IMR-90 (cell line): ENCODE data around the gene PCDHGA8. TPM values are rescaled to one million over a fixed set of nuclear protein-coding genes. Genes with fewer than 3 reads are reported as not detected.

Experiments
- ATAC-seq: fragments of 200-7000 bp; cut with Tn5 transposase; 2 replicates; pipeline ENCODE4 v1.9.1; 2020; ENCODE audit warnings: low read depth, mild to moderate bottlenecking, moderate library complexity
- BruUV-seq: library from RNA; stranded (reverse); fragments of 400-500 nt; replicated peaks from 2 replicates; lab custom pipeline; 2021; lab: Mats Ljungman, UMichigan
- CTCF ChIA-PET: fragments of 300-600 bp; formaldehyde crosslinking; extraction: SDS; loops from one replicate; lab custom pipeline; 2021; ENCODE audit warnings: antibody characterized with exemption; lab: Yijun Ruan, JAX
- POLR2A ChIA-PET: fragments of 300-600 bp; sonication (Branson Sonifier 250); formaldehyde crosslinking; loops from one replicate; lab custom pipeline; 2022; ENCODE audit warnings: antibody characterized with exemption; ENCODE audit not compliant: unreplicated experiment; lab: Charles Lee
- DNase-seq: peaks from one replicate; pipeline ENCODE4 v3.0.0; 2013
- H2AFZ ChIP-seq: replicated peaks from 2 replicates; pipeline ENCODE3; 2013; ENCODE audit warnings: low read length, mild to moderate bottlenecking; ENCODE audit not compliant: poor library complexity
- H2AK5ac ChIP-seq: 2 replicates; pipeline ENCODE4 v1.6.1; 2013; ENCODE audit warnings: low read depth, low read length, inconsistent platforms
- H2AK9ac ChIP-seq: replicated peaks from 2 replicates; pipeline ENCODE3; 2013; ENCODE audit warnings: mild to moderate bottlenecking, low read depth, low read length, moderate library complexity; ENCODE audit not compliant: poor library complexity
- H2BK120ac ChIP-seq: 2 replicates; pipeline ENCODE4 v1.6.1; 2013; ENCODE audit warnings: low read depth, low read length, inconsistent platforms
- H2BK15ac ChIP-seq: 3 replicates; pipeline ENCODE4 v1.6.1; 2013; ENCODE audit warnings: low read depth, low read length, inconsistent platforms
- H2BK20ac ChIP-seq: 2 replicates; pipeline ENCODE4 v1.6.1; 2013; ENCODE audit warnings: low read depth, mild to moderate bottlenecking, inconsistent platforms, low read length, moderate library complexity
- H2BK5ac ChIP-seq: 2 replicates; pipeline ENCODE4 v1.6.1; 2013; ENCODE audit warnings: mild to moderate bottlenecking, low read depth, low read length, inconsistent platforms; ENCODE audit not compliant: poor library complexity, severe bottlenecking
- H3K14ac ChIP-seq: replicated peaks from 2 replicates; pipeline ENCODE4 v1.6.1; 2013; ENCODE audit warnings: low read depth, low read length, inconsistent platforms
- H3K18ac ChIP-seq: 2 replicates; pipeline ENCODE4 v1.6.1; 2013; ENCODE audit warnings: low read depth, low read length, control low read depth
- H3K23ac ChIP-seq: 2 replicates; pipeline ENCODE4 v1.6.1; 2013; ENCODE audit warnings: low read depth, low read length, inconsistent platforms
- H3K27ac ChIP-seq: 2 replicates; pipeline ENCODE4 v1.5.1; 2013; ENCODE audit warnings: mild to moderate bottlenecking, control low read depth, low read length; ENCODE audit not compliant: insufficient read depth
- H3K27me3 ChIP-seq: 2 replicates; pipeline ENCODE4 v1.6.1; 2013; ENCODE audit warnings: low read length; ENCODE audit not compliant: control insufficient read depth, insufficient read depth
- H3K36me3 ChIP-seq: 2 replicates; pipeline ENCODE4 v1.6.1; 2013; ENCODE audit warnings: low read length, mixed read lengths; ENCODE audit not compliant: control insufficient read depth, insufficient read depth
- H3K4ac ChIP-seq: 2 replicates; pipeline ENCODE4 v1.6.1; 2013; ENCODE audit warnings: low read depth, low read length, inconsistent platforms
- H3K4me1 ChIP-seq: 2 replicates; pipeline ENCODE4 v1.6.1; 2013; ENCODE audit warnings: low read length, mixed read lengths; ENCODE audit not compliant: control insufficient read depth, insufficient read depth
- H3K4me2 ChIP-seq: 2 replicates; pipeline ENCODE4 v1.6.1; 2013; ENCODE audit warnings: low read depth, mild to moderate bottlenecking, control low read depth, low read length, moderate library complexity
- H3K4me3 ChIP-seq: 2 replicates; pipeline ENCODE4 v1.5.1; 2013; ENCODE audit warnings: low read depth, mild to moderate bottlenecking, control low read depth, low read length, moderate library complexity; ENCODE audit not compliant: insufficient read depth
- H3K56ac ChIP-seq: 2 replicates; pipeline ENCODE4 v1.6.1; 2013; ENCODE audit warnings: low read length, inconsistent platforms; ENCODE audit not compliant: insufficient read depth; ENCODE audit errors: extremely low read depth
- H3K79me1 ChIP-seq, 2 experiments: 2 replicates each; pipeline ENCODE4 v1.6.1; 2013; ENCODE audit warnings: low read length in 2 of 2, inconsistent platforms in 1 of 2, low read depth in 1 of 2
- H3K9ac ChIP-seq: 2 replicates; pipeline ENCODE4 v1.6.1; 2013; ENCODE audit warnings: low read depth, low read length, control low read depth
- H3K9me1 ChIP-seq: 2 replicates; pipeline ENCODE4 v1.6.1; 2013; ENCODE audit warnings: low read length, inconsistent platforms; ENCODE audit not compliant: insufficient read depth
- H3K9me3 ChIP-seq: 2 replicates; pipeline ENCODE4 v1.6.1; 2013; ENCODE audit warnings: low read length; ENCODE audit not compliant: control insufficient read depth, insufficient read depth
- H4K20me1 ChIP-seq: 2 replicates; pipeline ENCODE4 v1.6.1; 2013; ENCODE audit warnings: low read length, inconsistent platforms; ENCODE audit not compliant: insufficient read depth
- H4K5ac ChIP-seq: 2 replicates; pipeline ENCODE4 v1.6.1; 2013; ENCODE audit warnings: mild to moderate bottlenecking, low read depth, low read length, control low read depth
- H4K8ac ChIP-seq, 2 experiments: 2 replicates each; pipeline ENCODE4 v1.6.1; 2013; ENCODE audit warnings: low read depth in 2 of 2, low read length in 2 of 2, control low read depth in 1 of 2, inconsistent platforms in 1 of 2
- H4K91ac ChIP-seq: 2 replicates; pipeline ENCODE4 v1.6.1; 2013; ENCODE audit warnings: low read depth, low read length, inconsistent platforms; ENCODE audit not compliant: insufficient read depth
- CEBPB ChIP-seq: IDR thresholded peaks from 2 replicates; pipeline ENCODE4 v1.6.1; 2012; ENCODE audit warnings: low read depth, low read length, improper control_type of control experiment
- MAZ ChIP-seq: IDR thresholded peaks from 2 replicates; pipeline ENCODE4 v1.6.1; 2012; ENCODE audit warnings: low read depth, mild to moderate bottlenecking, low read length, improper control_type of control experiment, moderate library complexity, borderline replicate concordance
- MXI1 ChIP-seq: IDR thresholded peaks from 2 replicates; pipeline ENCODE4 v1.6.1; 2012; ENCODE audit warnings: low read depth, mild to moderate bottlenecking, low read length, moderate library complexity, borderline replicate concordance
- NFE2L2 ChIP-seq: fragments of 150-350 bp; IDR thresholded peaks from 2 replicates; pipeline ENCODE4 v1.6.1; 2016; ENCODE audit warnings: low read depth, mild to moderate bottlenecking, low read length
- SMC3 ChIP-seq: fragments of 150-350 bp; IDR thresholded peaks from 2 replicates; pipeline ENCODE4 v1.6.1; 2016; ENCODE audit warnings: low read depth, mild to moderate bottlenecking, antibody characterized with exemption, low read length, moderate library complexity
- WGBS, 2 experiments: methylation state at CpG; one replicate each; pipeline versions ENCODE4 v1.1.5 to v1.1.7; 2013; ENCODE audit warnings: missing lambda C conversion rate in 2 of 2; ENCODE audit not compliant: insufficient read length in 1 of 2; ENCODE audit errors: extremely low coverage in 2 of 2; 5-methylcytosine and 5-hydroxymethylcytosine counted together
- dilution Hi-C: fragments of 300-500 bp; cut with HindIII; formaldehyde crosslinking; loops from one replicate; pipeline ENCODE4 v1.14.3; 2018; ENCODE audit warnings: low sequenced_read_pairs; ENCODE audit not compliant: unreplicated experiment
- in situ Hi-C: fragments of 300-500 bp; cut with MboI; formaldehyde crosslinking; loops from 3 replicates; pipeline ENCODE4 v1.14.3; 2019; ENCODE audit warnings: low sequenced_read_pairs, inconsistent platforms, mixed read lengths
- intact Hi-C: fragments of 100-400 bp; cut with micrococcal nuclease; formaldehyde crosslinking; loops from 2 replicates; pipeline ENCODE4 v1.10.0; 2022
- polyA plus RNA-seq, 3 experiments: library from polyadenylated mRNA; depleted of rRNA; stranded (reverse); fragments of >200 nt; gene quantifications; 2 replicates each; pipeline ENCODE4 v1.2.3, GENCODE V29; 2012; ENCODE audit warnings: low replicate concordance in 1 of 3
- total RNA-seq: library from RNA; depleted of rRNA; stranded (reverse); fragments of >200 nt; gene quantifications from 2 replicates; pipeline ENCODE4 v1.2.3, GENCODE V29; 2012
- TF ChIP-seq, protein P1 (sequence below): conservative IDR thresholded peaks from 2 replicates; pipeline ENCODE4 v1.5.1; 2012; ENCODE audit warnings: mild to moderate bottlenecking, low read depth, low read length, improper control_type of control experiment
- TF ChIP-seq, protein P2 (sequence below): fragments of 150-350 bp; IDR thresholded peaks from 2 replicates; pipeline ENCODE4 v1.6.1; 2017; ENCODE audit warnings: mild to moderate bottlenecking, antibody characterized with exemption, low read length, low read depth

The PCDHGA8 gene
- total and polyA plus RNA-seq, 2 of the 4 experiments (the other 2 are of a cell fraction): 0.89 to 2.0 TPM

DNA sequence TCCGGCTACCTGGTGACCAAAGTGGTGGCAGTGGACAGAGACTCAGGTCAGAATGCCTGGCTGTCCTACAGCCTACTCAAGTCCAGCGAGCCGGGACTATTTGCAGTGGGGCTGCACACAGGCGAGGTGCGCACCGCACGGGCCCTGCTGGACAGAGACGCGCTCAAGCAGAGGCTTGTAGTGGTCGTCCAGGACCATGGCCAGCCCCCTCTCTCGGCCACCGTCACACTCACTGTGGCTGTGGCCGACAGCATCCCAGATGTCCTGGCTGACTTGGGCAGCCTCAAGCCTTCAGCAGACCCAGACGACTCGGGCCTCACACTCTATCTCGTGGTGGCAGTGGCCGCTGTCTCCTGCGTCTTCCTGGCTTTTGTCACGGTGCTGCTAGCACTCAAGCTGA is 35.5 kb upstream of the PCDHGA8 start:
- ChIA-PET CTCF (no interaction called here), POLR2A (no interaction called here)
- H3K9ac ChIP-seq: no peak overlapping the region
- H2BK15ac ChIP-seq: no peak overlapping the region
- H3K9me3 ChIP-seq: peaks cover 59% of the 10 kb centered on the region
- H2BK20ac ChIP-seq: no peak overlapping the region
- H3K4me1 ChIP-seq: no peaks in the 10 kb centered on the region
- H3K14ac ChIP-seq: no peak overlapping the region; the same call in 1 of the 2 replicates
- no peaks in the 10 kb centered on the region for H3K79me1 ChIP-seq
- H4K8ac ChIP-seq: no peak overlapping the region
- no peak overlapping the region for H2BK5ac ChIP-seq
- no peak overlapping the region for H3K4me3 ChIP-seq
- no peaks in the 10 kb centered on the region for H3K27me3 ChIP-seq
- H4K5ac ChIP-seq: no peak overlapping the region
- peaks cover 5% of the 10 kb centered on the region; the same call in 1 of the 2 replicates for H3K36me3 ChIP-seq
- intact Hi-C loops: no loop called here
- dilution Hi-C loops: no loop called here
- no peak overlapping the region for H3K4ac ChIP-seq
- peak overlapping the region; percentile 28 for H2AFZ ChIP-seq
- no peak overlapping the region for H3K56ac ChIP-seq
- H3K4me2 ChIP-seq: no peak overlapping the region
- TF ChIP-seq CEBPB (no peak), MXI1 (no peak), MAZ (no peak), SMC3 (no peak), NFE2L2 (no peak)
- TF ChIP-seq, protein P1, sequence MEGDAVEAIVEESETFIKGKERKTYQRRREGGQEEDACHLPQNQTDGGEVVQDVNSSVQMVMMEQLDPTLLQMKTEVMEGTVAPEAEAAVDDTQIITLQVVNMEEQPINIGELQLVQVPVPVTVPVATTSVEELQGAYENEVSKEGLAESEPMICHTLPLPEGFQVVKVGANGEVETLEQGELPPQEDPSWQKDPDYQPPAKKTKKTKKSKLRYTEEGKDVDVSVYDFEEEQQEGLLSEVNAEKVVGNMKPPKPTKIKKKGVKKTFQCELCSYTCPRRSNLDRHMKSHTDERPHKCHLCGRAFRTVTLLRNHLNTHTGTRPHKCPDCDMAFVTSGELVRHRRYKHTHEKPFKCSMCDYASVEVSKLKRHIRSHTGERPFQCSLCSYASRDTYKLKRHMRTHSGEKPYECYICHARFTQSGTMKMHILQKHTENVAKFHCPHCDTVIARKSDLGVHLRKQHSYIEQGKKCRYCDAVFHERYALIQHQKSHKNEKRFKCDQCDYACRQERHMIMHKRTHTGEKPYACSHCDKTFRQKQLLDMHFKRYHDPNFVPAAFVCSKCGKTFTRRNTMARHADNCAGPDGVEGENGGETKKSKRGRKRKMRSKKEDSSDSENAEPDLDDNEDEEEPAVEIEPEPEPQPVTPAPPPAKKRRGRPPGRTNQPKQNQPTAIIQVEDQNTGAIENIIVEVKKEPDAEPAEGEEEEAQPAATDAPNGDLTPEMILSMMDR: no peak
- TF ChIP-seq, protein P2, sequence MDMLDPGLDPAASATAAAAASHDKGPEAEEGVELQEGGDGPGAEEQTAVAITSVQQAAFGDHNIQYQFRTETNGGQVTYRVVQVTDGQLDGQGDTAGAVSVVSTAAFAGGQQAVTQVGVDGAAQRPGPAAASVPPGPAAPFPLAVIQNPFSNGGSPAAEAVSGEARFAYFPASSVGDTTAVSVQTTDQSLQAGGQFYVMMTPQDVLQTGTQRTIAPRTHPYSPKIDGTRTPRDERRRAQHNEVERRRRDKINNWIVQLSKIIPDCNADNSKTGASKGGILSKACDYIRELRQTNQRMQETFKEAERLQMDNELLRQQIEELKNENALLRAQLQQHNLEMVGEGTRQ: no peak
- DNase-seq (no peak), ATAC-seq (no peak)
- no TSS peak for BruUV-seq
- H3K18ac ChIP-seq: no peak overlapping the region
- no peaks in the 10 kb centered on the region for H4K20me1 ChIP-seq
- no peak overlapping the region for H2BK120ac ChIP-seq
- H2AK9ac ChIP-seq: no peak overlapping the region
- H3K9me1 ChIP-seq: no peaks in the 10 kb centered on the region
- in situ Hi-C loops: no loop called here
- no peak overlapping the region for H2AK5ac ChIP-seq
- no peak overlapping the region for H4K91ac ChIP-seq
- H3K23ac ChIP-seq: no peak overlapping the region
- no peak overlapping the region for H3K27ac ChIP-seq
- WGBS, 2 experiments: 64% methylated on average over 13 of the region's 19 CpGs; no CpG with 5 or more reads in 1 of the 2 experiments
